DMS153 treated with DMSO at 0.1 percent for 48 hours (cell line): ENCODE results near the gene CDC23.
"Not testable (repeated sequence)": the region's sequence is repeated elsewhere in the genome, so short reads cannot be mapped to it uniquely, and the experiment has no call there.

ENCODE experiments used
- DNase-seq: peaks from one replicate; lab custom pipeline; 2025; ENCODE audit not compliant: unreplicated experiment; lab: John Stamatoyannopoulos, UW

The CDC23 gene

DNA sequence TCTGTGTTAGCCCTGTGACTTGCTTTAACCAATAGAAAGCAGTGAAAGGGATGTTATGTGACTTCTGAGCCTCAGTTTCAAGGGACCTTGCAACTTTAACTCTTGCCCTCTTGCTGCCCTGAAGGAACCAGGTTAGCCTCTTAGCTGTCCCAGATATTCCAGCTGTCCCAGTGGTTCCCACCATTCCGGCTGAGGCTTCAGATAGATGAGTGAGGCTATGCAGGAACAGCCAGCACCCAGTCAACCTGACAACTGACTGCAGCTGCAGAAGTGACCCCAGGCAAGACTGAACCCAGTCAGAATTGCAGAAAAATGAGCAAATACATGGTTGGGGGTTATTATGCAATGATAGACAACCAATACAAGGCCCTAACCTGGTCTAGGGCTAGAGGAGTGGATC is 10.4 kb upstream of the CDC23 start:
- no peak for DNase-seq

DNA sequence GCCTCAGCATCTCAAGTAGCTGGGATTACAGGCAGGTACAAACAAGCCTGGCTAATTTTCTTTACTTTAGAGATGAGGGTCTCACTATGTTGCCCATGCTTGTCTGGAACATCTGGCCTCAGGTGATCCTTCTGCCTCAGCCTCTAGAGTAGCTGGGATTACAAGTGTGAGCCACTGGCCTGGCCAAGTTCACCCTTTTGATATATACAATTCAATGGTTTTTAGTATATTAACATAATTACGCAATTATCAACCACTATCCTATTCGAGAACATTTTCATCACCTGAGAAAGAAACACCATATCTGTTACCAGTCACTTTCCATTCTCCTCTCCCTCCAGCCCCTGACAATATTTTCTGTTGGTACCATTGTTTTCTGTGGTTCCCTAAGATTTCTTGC is 3.7 kb upstream of the CDC23 start:
- DNase-seq = no peak

- no peak for DNase-seq
Observed at GRCh38 chr5:138212828-138213160, 329 bp downstream of the CDC23 start.

DNA sequence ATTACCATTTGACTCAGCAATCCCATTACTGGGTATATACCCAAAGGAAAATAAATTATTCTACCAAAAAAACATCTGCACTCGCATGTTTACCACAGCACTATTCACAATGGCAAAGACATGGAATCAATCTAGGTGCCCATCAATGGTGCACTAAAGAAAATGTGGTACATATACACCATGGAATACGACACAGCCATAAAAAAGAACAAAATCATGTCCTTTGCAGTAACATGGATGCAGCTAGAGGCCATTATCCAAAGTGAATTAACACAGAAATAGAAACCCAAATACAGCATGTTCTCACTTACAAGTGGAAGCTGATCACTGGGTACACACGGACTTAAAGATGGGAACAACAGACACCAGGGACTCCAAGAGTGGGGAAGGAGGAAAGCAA is 2.1 kb downstream of the CDC23 start:
- DNase-seq = no peak

GRCh38 chr5:138193859-138194258 is 19.3 kb downstream of the CDC23 start:
- DNase-seq = not testable (repeated sequence)

DNA sequence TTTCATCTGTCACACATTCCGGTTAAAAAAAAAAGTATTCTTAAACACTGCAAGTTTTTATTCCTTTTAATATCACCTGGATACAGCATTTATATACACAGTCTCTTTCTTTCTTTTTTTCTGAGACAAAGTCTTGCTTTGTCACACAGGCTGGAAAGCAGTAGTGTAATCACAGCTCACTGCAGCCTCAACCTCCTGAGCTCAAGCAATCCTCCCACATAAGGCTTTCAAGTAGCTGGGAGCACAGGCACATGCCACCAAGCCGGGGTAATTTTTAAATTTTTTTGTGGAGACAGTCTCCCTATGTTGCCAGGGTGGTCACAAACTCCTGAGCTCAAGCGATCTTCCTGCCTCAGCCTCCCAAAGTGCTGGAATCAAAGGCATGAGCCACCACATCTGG is 20.3 kb downstream of the CDC23 start:
- DNase-seq = no peak

GRCh38 chr5:138188626-138189025 is 24.5 kb downstream of the CDC23 start:
- no peak for DNase-seq

DNA sequence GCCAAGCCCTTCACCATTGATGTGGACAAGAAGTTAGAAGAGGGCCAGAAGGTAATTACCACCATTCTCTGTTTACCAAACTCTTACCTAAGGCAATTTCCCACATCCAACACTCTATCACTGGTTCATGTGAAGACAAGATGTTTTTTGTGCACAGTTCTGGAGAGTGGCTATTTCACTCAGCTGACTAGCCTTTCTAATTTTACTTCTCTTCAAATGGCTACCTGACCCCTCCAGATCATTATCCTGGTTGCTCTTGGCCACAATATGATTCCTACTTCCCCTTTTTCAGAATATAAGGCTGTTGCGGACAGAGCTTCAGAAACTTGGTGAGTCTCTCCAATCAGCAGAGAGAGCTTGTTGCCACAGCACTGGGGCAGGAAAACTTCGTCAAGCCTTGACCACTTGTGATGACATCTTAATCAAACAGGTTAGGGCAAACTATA is 27.1 kb downstream of the CDC23 start:
- DNase-seq = no peak

DNA sequence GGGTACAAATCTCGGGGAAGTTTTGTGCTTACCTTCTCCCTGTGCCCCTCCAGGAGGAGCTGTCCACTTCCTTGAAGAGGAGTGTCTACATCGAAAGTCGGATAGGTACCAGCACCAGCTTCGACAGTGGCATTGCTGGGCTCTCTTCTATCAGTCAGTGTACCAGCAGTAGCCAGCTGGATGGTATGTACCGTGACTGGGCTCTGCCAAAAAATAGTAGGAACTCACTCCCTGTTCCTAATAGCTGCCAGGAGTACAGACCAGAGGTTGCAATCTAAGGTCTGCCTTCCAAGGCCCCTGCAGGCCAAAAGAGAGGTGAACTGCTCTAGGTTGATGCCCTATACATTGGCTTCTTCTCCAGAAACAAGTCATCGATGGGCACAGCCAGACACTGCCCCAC is 30.3 kb downstream of the CDC23 start:
- no peak for DNase-seq

- no peak for DNase-seq
Observed at GRCh38 chr5:138180841-138181240, 32.3 kb downstream of the CDC23 start.

DNA sequence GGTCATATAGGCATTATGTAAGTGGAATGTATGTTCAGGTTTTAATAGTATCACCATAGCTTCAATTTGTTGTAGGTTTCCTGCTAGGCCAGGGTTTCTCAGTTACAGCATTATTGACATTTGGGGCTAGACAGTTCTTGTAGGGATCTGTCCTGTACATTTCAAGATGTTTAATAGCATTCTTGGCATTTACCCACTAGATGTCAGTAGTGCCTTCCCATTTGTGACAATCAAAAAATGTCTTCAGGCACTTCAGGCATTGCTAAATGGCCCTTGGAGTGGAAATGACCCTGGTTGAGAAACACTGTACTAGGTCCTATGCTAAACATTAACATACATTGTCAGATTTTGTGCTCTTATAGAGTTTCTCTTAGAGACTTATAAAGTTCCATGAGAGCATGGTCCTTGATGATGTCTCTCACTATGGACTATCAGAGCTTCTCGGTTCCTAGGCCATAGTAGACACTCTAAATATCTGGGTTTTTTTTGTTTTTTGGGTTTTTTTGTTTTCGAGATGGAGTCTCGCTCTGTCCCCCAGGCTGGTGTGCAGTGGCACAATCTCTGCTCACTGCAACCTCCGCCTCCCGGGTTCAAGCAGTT is 32.8 kb downstream of the CDC23 start:
- no peak for DNase-seq

GRCh38 chr5:138179277-138179857 is 33.8 kb downstream of the CDC23 start:
- no peak for DNase-seq

DNA sequence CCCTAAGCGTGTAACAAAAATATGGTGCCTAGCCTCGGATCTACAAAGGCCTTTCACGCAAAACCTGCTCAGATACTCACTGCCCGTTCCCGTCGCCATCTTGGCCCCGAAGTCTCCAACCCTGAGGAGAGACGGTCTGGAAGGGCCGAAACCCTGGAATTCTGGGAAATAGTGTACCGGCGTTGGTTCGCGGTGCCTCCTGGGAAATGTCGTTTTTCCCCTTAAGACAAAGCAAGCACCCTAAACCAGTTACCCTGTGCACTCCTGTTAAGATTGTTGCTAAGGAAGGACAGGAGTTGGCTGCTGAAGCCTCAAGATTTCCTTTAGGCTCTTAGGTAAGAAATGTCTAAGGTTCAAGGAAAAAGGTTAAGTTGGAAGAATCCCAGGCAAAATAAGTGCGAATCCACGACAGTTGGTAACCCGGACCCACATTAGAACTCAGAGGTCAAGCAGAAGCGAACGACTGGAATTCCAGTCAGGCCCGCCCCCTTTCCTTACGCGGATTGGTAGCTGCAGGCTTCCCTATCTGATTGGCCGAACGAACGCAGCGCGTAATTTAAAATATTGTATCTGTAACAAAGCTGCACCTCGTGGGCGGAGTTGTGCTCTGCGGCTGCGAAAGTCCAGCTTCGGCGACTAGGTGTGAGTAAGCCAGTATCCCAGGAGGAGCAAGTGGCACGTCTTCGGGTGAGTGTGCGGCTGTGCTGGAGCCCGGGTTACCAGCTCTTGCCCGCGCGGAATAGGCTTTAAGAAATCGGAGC is 34.4 kb downstream of the CDC23 start, which contains the start of the genes BRD8 and KIF20A:
Gene BRD8 (minus strand): TSS at position 115 of the 761 bp plus-strand sequence. CDS start 16 bp downstream, at position 99.
Gene KIF20A (plus strand): TSS at position 597 of the 761 bp plus-strand sequence. CDS start 569 bp downstream, outside the sequence.
- DNase-seq = peak; percentile 84

DNA sequence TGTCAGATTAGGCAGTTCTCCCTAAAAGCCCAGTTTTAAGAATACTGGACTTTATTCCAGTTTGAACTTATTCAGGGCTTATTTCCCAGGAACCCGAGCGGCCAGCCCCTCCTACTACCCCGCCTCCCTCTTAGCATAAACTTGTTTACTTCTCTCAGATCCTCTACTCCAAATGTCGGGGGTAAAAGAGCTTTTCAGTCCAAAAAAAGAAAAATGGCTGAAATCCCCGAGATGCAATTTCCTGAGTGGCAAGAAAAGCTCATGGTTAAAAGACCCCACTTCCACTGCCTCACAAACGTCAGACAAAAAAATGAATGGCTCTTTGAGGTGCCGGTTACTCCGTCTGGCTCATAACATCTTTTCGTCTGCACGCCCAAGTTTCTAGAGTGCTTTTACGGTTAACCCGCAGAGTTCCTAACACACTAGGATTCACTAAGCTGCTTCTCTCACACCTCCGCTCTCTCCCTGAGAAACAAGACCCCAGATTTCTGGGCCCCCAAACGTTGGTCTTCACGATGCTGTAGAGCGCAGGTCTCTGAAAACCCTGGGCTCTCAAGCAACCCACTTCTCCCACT is 35.1 kb downstream of the CDC23 start:
- DNase-seq = no peak

- DNase-seq = no peak
Observed at GRCh38 chr5:138170299-138170698, 42.8 kb downstream of the CDC23 start.

GRCh38 chr5:138169124-138169523 is 44.0 kb downstream of the CDC23 start:
- DNase-seq = no peak

GRCh38 chr5:138163721-138164120 is 49.4 kb downstream of the CDC23 start:
- no peak for DNase-seq

DNA sequence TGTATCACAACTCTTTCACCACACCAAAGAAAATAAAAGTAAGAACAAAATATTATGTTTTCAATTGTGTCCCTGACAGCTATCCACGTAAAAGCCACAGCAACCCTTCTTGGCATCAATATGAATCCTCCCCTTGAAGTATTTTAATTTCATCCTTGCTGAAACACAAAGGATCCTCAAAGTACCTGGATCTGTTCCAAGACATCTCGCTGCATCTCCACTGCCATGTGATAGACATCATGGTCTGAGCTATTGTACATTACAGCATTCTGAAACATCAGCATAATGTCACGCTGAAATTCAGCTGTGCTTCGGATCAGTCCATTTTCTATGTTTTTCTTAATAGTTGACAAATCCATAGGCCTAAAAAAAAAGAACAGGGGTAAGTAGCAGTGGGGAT is 52.4 kb downstream of the CDC23 start:
- DNase-seq = no peak

DNA sequence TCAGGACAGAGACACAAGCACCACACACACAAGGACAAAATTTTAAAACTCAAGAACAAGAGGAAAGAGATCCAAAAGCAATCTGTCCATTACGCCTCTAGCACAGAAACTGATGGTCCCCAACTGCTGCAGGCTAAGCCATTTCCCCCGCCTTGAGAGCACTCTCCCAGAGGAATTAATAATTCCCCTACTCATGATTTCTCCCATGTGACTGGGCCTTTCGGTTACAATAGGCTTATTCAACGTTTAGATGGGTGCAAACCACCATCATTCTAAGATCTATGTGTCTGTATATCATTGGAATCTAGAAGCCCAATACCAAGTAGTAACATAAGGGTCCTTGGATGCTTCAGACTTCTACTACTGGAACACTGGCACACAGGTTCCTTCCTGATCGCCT is 53.5 kb downstream of the CDC23 start:
- no peak for DNase-seq

- DNase-seq = no peak
Observed at GRCh38 chr5:138157626-138158025, 55.5 kb downstream of the CDC23 start.

DNA sequence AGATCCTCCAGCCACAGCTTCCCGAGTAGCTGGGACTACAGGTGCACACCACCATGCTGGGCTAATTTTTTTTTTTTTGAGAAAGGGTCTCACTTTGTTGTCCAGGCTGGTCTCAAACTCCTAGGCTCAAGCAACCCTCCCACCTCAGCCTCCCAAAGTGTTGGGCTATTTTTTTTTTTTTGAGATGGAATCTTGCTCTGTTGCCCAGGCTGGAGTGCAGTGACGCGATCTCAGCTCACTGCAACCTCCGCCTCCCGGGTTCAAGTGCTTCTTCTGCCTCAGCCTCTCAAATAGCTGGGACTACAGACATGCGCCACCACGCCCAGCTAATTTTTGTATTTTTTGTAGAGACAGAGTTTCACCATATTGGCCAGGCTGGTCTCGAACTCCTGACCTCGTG is 57.1 kb downstream of the CDC23 start:
- not testable (repeated sequence) for DNase-seq

- no peak for DNase-seq
Observed at GRCh38 chr5:138149530-138149929, 63.6 kb downstream of the CDC23 start.
